Renal cortex interstitium (tissue), 11 donors: Measurements from ENCODE around the gene INTS11. TPM values are rescaled to one million over a fixed set of nuclear protein-coding genes. Genes with fewer than 3 reads are reported as not detected.
"Not testable (repeated sequence)": the region's sequence is repeated elsewhere in the genome, so short reads cannot be mapped to it uniquely, and the experiment has no call there.

ENCODE experiments used
- DNase-seq, 11 donors: peaks; one replicate each; pipeline ENCODE4 v3.0.0-alpha.2; 2013; ENCODE audit warnings: low read depth in 9 of 11, low spot score in 4 of 11; ENCODE audit errors: extremely low read depth in 1 of 11
- polyA plus RNA-seq, 3 donors: library from polyadenylated mRNA; unstranded; fragments of 120-200 nt; gene quantifications; one replicate each; pipeline ENCODE4 v1.2.1, GENCODE V29; 2013; ENCODE audit not compliant: insufficient read length in 3 of 3

INTS11 gene
- polyA plus RNA-seq, 3 donors = 107 to 159 (median 117) TPM

GRCh38 chr1:1321477-1321876 lies 3.0 kb downstream of the INTS11 start:
- DNase-seq = no peak

- no peak for DNase-seq
These were observed 3.6 kb downstream of the INTS11 start for GRCh38 chr1:1320666-1321448.

- DNase-seq = no peak
These were observed 4.9 kb downstream of the INTS11 start for GRCh38 chr1:1319646-1319941.

GRCh38 chr1:1318777-1319645 lies 5.4 kb downstream of the INTS11 start:
- DNase-seq = no peak

GRCh38 chr1:1318131-1318652 lies 6.3 kb downstream of the INTS11 start:
- no peak for DNase-seq

GRCh38 chr1:1317420-1317819 lies 7.0 kb downstream of the INTS11 start:
- no peak for DNase-seq

- DNase-seq = not testable (repeated sequence)
These were observed 8.3 kb downstream of the INTS11 start for GRCh38 chr1:1316199-1316598.

GRCh38 chr1:1315435-1315954 lies 9.0 kb downstream of the INTS11 start:
- DNase-seq = no peak

DNA sequence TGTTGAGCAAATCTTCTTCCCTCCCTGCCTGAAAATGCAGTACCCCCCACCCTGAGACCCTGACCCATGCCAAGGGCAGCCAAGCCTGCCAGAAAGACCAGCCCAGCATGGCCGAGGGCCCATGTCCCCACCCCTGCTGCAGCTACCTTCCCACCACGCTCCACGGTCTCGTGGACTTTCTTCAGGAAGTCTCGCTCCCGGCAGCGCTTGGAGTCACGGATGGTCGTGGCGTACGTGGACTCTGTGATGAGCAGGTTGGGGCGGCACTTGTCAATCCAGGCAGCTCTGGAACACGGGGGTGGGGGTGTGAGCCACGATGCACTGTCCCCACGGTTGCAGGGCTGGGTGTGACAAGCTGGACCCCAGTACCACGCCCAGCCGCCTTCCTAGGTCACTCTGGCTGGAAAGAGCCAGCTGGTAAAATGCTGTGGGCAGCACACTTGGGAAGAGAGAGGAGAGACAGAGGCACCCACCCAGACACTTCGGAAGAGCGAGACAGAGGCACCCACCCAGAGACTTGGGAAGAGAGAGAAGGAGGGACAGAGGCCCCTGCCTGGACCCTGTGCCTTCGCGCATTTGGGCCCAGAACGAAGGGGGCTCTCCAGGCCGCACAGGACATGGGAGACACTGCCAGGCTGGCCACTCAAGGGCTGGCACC lies 9.7 kb downstream of the INTS11 start:
- DNase-seq = no peak

DNA sequence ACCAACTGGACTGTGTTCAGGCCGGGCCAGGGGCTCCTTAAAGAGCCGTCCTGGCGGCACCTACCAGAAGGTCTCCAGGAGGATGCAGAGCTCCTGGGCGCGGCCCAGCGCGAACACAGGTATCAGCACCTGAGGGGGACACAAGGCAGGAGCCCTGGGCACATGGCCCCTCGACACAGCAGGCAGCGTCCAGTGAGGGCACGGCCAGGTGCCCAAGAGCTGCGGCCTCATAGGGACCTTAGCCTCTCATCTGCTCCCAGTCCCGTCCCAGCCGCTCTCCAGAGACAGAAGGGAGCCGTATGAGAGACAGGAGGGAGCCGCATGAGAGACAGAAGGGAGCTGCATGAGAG lies 10.2 kb downstream of the INTS11 start:
- no peak for DNase-seq

DNA sequence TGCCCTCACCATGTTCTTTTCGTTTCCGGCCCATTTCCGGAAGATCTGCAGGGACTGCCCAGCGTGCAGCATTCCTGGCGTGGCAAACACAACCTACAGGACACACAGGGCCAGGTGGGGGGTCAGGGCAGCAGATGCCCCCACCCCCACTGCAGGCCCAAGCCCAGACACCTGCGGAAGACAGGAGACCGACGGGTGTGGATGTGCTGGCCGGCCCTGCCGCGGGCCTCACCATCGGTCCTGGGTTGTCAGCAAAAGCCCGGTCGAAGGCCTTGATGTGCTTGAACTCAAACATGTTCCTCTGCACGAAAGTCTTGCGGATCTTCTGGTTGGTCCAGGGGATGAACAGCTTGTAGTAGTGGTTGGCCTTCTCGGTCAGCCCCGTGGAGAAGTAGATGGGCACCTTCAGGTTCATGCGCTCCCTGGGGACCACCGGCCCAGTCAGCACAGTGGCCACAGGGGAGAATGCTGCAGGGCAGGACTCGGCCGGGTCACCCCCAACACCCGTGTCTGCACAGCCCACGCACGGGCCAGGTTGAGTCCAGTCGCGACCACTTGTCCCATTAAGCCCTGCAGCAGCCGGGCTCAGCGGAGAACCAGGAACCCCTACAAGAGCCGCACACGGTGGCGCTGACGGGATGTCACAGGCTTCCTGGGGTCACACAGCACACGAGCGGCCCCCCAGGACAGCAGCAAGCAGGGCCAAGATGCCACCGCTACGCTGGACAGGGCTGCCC lies 10.8 kb downstream of the INTS11 start:
- no peak for DNase-seq

DNA sequence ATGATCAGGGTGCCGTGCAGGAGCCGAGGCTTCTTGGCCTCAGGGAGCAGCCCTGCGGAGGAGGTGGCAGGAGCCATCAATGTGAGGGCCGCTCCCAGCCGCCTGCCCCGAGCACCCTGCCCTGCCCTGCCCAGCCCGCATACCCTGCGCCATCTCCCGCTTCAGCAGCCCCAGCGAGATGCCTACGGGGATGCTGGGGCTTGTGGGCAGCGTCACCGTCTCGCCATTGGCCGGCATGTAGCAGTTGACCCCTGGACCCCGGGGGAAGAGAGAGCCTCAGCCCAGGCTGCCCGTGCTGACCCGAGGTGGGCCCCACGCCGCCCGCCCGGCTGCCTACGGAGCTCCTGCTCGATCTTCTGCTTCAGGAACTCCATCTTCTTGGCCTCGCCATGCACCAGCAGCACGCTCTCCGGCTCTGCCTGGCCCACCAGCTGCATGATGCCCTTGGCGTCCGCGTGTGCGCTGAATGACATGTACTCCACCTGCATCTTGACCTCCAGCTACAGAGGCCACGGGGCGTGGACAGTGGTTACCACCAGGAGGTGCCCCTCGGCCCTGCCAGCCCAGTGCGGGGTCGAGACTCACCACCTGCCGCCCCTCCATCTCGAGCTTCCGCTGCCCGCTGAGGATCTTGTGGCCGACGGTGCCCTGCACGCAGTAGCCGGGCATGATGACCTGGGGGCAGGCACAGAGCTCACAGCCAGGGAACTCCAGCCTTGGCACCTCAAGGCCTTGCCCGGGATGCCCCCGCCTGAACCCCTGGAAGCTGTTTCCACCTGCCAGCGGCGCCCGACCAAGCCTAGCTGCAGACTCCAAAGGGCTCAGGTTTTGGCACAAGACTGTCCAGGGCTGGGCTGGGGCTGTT lies 11.8 kb downstream of the INTS11 start:
- no peak for DNase-seq

DNA sequence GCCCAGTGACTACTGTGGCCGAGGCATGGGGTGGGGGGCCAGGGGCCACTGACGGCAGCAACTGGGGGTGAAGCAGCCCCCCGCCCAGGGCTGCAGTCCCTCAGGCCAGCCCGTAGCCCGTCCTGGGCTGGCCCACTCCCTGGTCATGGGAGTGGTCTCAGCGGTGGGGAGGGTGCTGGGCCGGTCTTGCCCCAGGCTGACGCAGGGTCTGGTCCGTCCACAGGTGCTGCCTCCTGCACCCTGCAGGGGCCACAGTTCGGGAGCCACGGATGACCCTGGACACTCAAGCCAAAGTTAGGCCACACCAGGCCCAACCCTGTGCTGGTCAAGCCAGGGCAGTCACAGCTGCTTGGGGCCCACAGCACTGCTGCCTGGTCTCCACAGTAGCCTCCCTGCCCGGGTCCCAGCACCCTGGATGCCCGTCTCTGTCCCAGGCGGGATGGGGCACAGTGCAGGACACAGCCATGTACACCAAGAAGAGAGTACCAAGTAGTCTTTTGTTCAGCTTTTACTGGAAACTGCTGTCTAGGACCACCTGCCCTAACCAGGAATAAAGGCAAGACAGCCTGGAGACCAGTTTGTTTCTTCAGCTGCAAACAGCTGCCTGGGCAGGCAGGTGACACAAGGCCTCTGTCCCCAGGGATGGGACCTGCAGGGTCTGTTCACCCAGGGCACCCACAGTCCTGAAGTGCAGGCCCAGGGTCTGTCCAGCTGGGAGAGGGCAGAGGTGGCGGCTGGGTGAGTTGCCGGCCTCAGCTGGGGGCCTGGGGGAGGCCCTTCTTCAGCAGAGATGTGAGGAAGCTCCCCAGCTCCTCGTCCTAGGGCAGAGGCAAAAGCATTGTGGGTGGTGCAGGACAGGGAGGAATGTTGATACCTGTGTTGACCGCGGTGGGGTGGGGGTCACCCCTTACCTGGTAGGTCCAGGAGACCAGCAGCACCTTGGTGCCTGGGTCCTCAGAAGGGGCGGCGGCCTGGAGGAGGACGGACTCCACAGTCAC lies 13.1 kb downstream of the INTS11 start:
- DNase-seq = no peak

- DNase-seq = no peak
These were observed 13.9 kb downstream of the INTS11 start for GRCh38 chr1:1310476-1311053.

GRCh38 chr1:1310109-1310385 lies 14.4 kb downstream of the INTS11 start:
- no peak for DNase-seq

- DNase-seq = no peak
These were observed 15.0 kb downstream of the INTS11 start for GRCh38 chr1:1309251-1310108.
